Measurements from ENCODE around the gene TTF1. TPM values are rescaled to one million over a fixed set of nuclear protein-coding genes. Genes with fewer than 3 reads are reported as not detected.

The TTF1 gene
- total RNA-seq, 1 donor from 2014 or later = 22.0 TPM

DNA sequence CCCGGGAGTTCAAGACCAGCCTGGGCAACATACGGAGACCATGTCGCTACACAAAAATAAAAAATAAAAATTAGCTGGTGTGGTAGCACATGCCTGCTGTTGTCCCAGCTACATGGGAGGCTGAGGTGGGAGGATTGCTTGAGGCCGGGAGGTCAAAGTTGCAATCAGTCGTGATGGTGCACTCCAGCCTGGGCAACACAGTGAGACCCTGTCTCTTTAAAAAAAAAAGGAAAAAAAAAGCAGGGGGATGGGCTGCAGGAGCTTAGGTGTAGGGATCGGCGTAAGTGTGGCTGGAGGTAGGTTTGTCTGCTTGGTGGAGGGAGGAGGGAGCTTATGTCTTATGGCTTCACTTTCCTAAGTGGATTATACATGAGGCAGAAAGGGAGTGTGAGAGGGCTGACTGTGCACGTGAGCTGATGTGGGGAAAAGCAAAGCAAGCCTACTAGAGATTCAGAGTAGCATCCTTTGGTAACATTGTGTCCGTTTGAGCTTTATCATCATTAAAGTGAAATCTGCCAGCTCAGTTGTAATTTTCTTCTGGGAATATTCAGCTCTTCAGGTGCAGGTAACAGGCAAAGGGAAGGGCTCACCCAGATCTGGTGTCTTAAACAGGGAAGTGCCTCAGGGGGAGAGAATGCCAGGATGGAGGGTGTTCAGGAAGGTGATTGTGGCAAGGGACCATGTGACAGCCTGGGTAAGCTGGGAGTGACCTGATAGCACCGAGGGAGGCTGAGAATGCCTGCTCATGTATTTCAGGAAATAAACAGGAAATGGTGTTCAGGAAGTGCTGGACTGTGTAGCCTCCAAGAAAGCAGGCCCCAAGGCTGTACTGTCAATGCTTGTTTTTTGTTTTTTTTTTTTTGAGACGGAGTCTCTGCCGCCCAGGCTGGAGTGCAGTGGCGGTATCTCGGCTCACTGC is 34.2 kb downstream of the TTF1 start:
- H3K9me3 Mint-ChIP-seq = no peaks in the 10 kb centered on the region
- peaks cover 42% of the 10 kb centered on the region for H3K4me1 Mint-ChIP-seq
- no peaks in the 10 kb centered on the region for H3K27me3 Mint-ChIP-seq
- intact Hi-C loops (cut with micrococcal nuclease) = loop anchor here (1.0 kb wide), 2 partner anchors 10 to 17 kb away; no protein-coding TSS in a partner anchor
- peaks cover 6% of the 10 kb centered on the region for H3K36me3 Mint-ChIP-seq (ENCODE audit: low read depth)
- CTCF ChIA-PET = interaction anchor here (1.1 to 2.3 kb wide), 2 partner anchors 10 to 11 kb away, joined by 3 to 11 read pairs; no protein-coding TSS in a partner anchor
- peak overlapping the region; percentile 61 for H3K4me3 Mint-ChIP-seq
- no peak for ATAC-seq (ENCODE audit: low read depth)
- TF ChIP-seq, protein P1, sequence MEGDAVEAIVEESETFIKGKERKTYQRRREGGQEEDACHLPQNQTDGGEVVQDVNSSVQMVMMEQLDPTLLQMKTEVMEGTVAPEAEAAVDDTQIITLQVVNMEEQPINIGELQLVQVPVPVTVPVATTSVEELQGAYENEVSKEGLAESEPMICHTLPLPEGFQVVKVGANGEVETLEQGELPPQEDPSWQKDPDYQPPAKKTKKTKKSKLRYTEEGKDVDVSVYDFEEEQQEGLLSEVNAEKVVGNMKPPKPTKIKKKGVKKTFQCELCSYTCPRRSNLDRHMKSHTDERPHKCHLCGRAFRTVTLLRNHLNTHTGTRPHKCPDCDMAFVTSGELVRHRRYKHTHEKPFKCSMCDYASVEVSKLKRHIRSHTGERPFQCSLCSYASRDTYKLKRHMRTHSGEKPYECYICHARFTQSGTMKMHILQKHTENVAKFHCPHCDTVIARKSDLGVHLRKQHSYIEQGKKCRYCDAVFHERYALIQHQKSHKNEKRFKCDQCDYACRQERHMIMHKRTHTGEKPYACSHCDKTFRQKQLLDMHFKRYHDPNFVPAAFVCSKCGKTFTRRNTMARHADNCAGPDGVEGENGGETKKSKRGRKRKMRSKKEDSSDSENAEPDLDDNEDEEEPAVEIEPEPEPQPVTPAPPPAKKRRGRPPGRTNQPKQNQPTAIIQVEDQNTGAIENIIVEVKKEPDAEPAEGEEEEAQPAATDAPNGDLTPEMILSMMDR (IDR thresholded peaks at IDR 0.05) = no peak
- DNase-seq = no peak
- peak overlapping the region; percentile 94 for H3K27ac Mint-ChIP-seq
- POLR2A ChIA-PET = interaction anchor here (0.6 to 5.1 kb wide), 5 partner anchors 10 to 1117 kb away, joined by 3 to 93 read pairs (median 8); partner anchors contain the start of gene SETX

DNA sequence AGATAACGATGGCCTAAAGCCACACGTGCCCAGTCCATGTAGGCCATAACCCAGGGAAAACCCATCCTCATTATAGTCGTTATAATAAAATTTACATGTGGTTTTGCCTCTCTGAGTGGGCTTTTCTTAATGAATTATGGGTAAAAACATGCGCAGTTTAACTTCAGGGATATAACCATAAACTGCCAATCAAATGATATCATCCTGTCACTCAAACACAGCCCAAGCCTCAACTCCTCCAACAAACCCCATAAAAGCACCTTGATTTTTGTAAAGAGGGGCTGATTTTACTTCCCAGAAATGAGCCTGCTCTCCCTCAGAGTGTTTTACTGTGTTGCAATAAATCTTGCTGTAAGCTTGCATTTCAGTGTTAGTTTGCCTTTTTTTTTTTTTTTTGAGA is 36.0 kb downstream of the TTF1 start:
- TF ChIP-seq, protein P1 (IDR thresholded peaks at IDR 0.05) = no peak
- DNase-seq = no peak
- H3K4me1 Mint-ChIP-seq = peaks cover 46% of the 10 kb centered on the region
- peaks cover 6% of the 10 kb centered on the region for H3K36me3 Mint-ChIP-seq (ENCODE audit: low read depth)
- H3K27ac Mint-ChIP-seq = no peak overlapping the region
- ATAC-seq (ENCODE audit: low read depth) = no peak
- ChIA-PET POLR2A (interaction anchor here (0.6 to 5.1 kb wide), 3 partner anchors 12 to 17 kb away, joined by 3 to 93 read pairs (median 85); partner anchors contain the start of gene SETX), CTCF (no interaction called here)
- H3K9me3 Mint-ChIP-seq = no peaks in the 10 kb centered on the region
- no peak overlapping the region for H3K4me3 Mint-ChIP-seq
- H3K27me3 Mint-ChIP-seq = no peaks in the 10 kb centered on the region
- intact Hi-C loops (cut with micrococcal nuclease) = no loop called here

DNA sequence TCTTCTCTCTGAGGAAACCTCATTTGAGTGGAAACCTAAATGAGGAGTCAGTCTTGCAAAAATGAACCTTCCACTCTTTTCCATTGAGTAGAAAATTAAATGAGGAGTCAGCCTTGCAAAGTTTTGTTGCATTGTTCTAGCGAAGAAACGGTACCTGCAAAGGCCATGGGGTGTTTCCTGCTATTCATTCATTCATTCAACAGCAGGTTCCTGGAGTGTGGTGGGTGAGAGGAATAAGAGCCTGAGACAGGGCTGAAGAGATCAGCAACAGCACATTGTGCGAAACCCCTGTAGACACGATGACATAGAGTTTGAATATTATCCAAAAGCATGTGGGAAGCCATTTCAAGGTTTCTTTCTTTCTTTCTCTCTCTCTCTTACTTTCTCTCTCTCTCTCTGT is 37.2 kb downstream of the TTF1 start:
- POLR2A ChIA-PET = interaction anchor here (1.4 kb wide), 1 partner anchor 15 kb away, joined by 4 read pairs; the partner anchor contains the start of gene SETX
- no peak for DNase-seq
- TF ChIP-seq, protein P1 (IDR thresholded peaks at IDR 0.05) = no peak
- CTCF ChIA-PET = no interaction called here
- ATAC-seq (ENCODE audit: low read depth) = no peak
- no peaks in the 10 kb centered on the region for H3K9me3 Mint-ChIP-seq
- no peak overlapping the region for H3K27ac Mint-ChIP-seq
- no peak overlapping the region for H3K4me3 Mint-ChIP-seq
- intact Hi-C loops (cut with micrococcal nuclease) = no loop called here
- H3K27me3 Mint-ChIP-seq = no peaks in the 10 kb centered on the region
- peaks cover 1% of the 10 kb centered on the region for H3K36me3 Mint-ChIP-seq (ENCODE audit: low read depth)
- peaks cover 38% of the 10 kb centered on the region for H3K4me1 Mint-ChIP-seq

DNA sequence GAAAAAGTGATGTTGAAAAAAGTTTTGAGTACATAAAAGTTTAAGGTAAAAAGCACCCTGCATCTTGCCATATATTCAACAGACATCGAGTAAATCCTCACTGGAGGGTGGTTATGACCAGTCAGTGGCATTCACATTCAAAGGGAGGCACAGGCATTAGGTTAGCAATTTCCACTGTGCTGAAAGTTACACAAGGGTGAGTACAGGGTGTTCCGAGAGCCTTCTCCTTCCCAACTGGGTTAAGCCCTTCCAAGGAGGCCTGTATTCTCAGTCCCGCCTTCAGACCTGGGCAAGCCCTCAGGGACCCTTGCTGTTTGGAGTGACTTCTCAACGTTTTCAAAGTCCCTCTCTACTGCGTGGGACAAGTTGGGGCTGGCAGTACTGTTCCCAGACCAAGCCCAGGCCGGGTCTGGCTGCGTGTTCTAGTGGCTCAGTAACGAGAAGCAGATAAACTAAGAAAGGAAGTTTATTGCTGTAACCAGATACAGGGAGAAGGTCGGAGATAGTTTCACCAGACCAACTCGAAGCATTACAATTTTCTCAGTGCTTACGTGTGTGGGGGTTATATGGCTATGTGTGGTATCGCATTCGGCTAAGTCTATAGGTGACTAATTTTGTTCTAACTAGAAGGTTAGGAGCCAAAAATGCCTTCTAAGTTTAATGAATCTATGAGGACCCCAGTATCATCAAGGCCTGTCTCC is 38.9 kb downstream of the TTF1 start:
- no peaks in the 10 kb centered on the region for H3K27me3 Mint-ChIP-seq
- ATAC-seq (ENCODE audit: low read depth) = no peak
- CTCF ChIA-PET = no interaction called here
- no peaks in the 10 kb centered on the region for H3K9me3 Mint-ChIP-seq
- no peaks in the 10 kb centered on the region for H3K36me3 Mint-ChIP-seq (ENCODE audit: low read depth)
- DNase-seq = no peak
- TF ChIP-seq, protein P1 (IDR thresholded peaks at IDR 0.05) = no peak
- intact Hi-C loops (cut with micrococcal nuclease) = no loop called here
- no peak overlapping the region for H3K27ac Mint-ChIP-seq
- POLR2A ChIA-PET = interaction anchor here (0.9 to 1.4 kb wide), 3 partner anchors 14 to 16 kb away, joined by 3 read pairs; no protein-coding TSS in a partner anchor
- H3K4me3 Mint-ChIP-seq = no peak overlapping the region
- H3K4me1 Mint-ChIP-seq = peaks cover 22% of the 10 kb centered on the region
